Mesothelial cell of epicardium (in vitro differentiated cells): ENCODE results near the gene LRRC27. TPM values are rescaled to one million over a fixed set of nuclear protein-coding genes. Genes with fewer than 3 reads are reported as not detected.
"Not testable (repeated sequence)": the region's sequence is repeated elsewhere in the genome, so short reads cannot be mapped to it uniquely, and the experiment has no call there.

Experiments used
- DNase-seq, 2 experiments: peaks; one replicate each; pipeline ENCODE4 v3.0.0; 2021; ENCODE audit warnings: low spot score in 2 of 2; ENCODE audit not compliant: unreplicated experiment in 2 of 2
- H3K27ac Mint-ChIP-seq: 2 replicates; pipeline ENCODE4 v1.8.0; 2021; ENCODE audit warnings: mixed read lengths
- H3K27me3 Mint-ChIP-seq: 2 replicates; pipeline ENCODE4 v1.8.0; 2021; ENCODE audit warnings: low read depth, mixed read lengths
- H3K36me3 Mint-ChIP-seq: 2 replicates; pipeline ENCODE4 v1.8.0; 2021; ENCODE audit warnings: mixed read lengths
- H3K4me1 Mint-ChIP-seq: 2 replicates; pipeline ENCODE4 v1.8.0; 2021; ENCODE audit warnings: mixed read lengths
- H3K4me3 Mint-ChIP-seq: 2 replicates; pipeline ENCODE4 v1.8.0; 2021; ENCODE audit warnings: mild to moderate bottlenecking, moderate library complexity, mixed read lengths
- H3K9me3 Mint-ChIP-seq: 2 replicates; pipeline ENCODE4 v1.8.0; 2021; ENCODE audit warnings: mixed read lengths
- total RNA-seq: library from RNA; stranded (reverse); gene quantifications from 3 replicates; pipeline ENCODE4 v1.2.1, GENCODE V29; 2021
- TF ChIP-seq, protein P1 (sequence below): fragments of 200-600 bp; sonication (generic); IDR thresholded peaks from one replicate; pipeline ENCODE4 v1.5.0; 2021; ENCODE audit warnings: antibody characterized with exemption; ENCODE audit not compliant: unreplicated experiment

The LRRC27 gene
- total RNA-seq, 1 donor from 2014 or later = 15.2 TPM

DNA sequence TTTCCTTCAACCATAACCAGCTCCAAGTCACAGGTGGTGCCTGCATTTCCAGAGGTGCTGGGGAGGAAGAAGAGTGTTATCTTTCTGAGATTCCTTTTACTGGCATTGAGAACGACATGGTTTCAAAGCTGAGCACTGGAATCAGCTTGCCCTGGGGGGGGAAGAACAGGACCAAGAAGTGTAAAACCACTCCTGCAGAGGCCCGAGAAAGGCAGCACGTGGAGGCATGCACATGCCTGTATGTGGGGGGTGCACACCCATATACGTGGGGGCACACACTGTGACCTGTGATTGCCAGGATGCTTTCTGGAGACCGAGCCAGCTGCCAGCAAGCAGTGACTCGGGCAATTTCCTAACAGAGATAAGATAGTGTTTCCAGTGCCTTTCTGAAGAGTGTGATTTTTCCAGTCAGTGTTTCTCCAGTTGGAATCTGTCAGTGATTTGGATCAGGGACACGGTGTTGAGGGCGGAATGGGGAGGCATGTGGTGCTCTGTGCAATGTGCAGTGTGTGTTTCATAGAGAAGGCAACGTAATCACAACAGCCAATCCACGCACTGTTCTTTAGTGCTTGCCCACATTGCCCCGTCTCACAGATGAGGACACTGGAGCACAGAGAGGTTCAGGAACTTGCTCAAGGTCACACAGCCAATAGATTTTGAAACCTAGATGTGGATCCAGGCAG, 4.2 kb downstream of the LRRC27 start:
- Mint-ChIP-seq H3K36me3 (peaks cover 8% of the 10 kb centered on the region), H3K4me3 (no peak overlapping the region), H3K4me1 (peaks cover 29% of the 10 kb centered on the region), H3K9me3 (no peaks in the 10 kb centered on the region), H3K27me3 (no peaks in the 10 kb centered on the region), H3K27ac (no peak overlapping the region)
- TF ChIP-seq, protein P1, sequence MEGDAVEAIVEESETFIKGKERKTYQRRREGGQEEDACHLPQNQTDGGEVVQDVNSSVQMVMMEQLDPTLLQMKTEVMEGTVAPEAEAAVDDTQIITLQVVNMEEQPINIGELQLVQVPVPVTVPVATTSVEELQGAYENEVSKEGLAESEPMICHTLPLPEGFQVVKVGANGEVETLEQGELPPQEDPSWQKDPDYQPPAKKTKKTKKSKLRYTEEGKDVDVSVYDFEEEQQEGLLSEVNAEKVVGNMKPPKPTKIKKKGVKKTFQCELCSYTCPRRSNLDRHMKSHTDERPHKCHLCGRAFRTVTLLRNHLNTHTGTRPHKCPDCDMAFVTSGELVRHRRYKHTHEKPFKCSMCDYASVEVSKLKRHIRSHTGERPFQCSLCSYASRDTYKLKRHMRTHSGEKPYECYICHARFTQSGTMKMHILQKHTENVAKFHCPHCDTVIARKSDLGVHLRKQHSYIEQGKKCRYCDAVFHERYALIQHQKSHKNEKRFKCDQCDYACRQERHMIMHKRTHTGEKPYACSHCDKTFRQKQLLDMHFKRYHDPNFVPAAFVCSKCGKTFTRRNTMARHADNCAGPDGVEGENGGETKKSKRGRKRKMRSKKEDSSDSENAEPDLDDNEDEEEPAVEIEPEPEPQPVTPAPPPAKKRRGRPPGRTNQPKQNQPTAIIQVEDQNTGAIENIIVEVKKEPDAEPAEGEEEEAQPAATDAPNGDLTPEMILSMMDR = no peak
- DNase-seq = no peak

DNA sequence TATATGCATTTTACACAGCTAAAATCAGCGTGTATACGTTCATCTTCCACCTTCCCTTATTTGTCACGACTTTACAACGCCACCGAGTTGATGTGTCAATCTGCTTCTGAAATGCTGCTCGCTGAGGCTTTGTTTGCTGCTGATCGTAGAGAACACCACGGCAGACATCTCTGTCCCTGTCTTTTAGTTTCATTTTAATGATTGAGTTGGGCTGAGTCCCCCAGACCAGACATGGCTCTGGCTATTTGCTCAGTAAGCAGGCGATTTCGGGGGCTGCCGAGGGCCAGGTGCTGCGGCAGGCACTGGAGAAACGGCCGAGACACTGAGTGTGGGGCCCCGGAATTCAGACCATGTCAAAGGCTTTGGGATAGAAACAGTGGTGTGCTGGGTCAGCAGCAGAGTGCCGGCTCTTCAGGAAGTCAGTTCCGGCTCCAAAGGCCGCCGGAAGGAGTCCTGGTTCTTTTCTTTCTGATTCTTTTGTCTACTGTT, 5.0 kb downstream of the LRRC27 start:
- Mint-ChIP-seq H3K27ac (peak overlapping the region; percentile 10), H3K9me3 (peaks cover 3% of the 10 kb centered on the region), H3K27me3 (no peaks in the 10 kb centered on the region), H3K4me3 (peak overlapping the region; percentile 40), H3K4me1 (peaks cover 27% of the 10 kb centered on the region), H3K36me3 (peaks cover 15% of the 10 kb centered on the region)
- DNase-seq = no peak
- TF ChIP-seq, protein P1 = no peak

DNA sequence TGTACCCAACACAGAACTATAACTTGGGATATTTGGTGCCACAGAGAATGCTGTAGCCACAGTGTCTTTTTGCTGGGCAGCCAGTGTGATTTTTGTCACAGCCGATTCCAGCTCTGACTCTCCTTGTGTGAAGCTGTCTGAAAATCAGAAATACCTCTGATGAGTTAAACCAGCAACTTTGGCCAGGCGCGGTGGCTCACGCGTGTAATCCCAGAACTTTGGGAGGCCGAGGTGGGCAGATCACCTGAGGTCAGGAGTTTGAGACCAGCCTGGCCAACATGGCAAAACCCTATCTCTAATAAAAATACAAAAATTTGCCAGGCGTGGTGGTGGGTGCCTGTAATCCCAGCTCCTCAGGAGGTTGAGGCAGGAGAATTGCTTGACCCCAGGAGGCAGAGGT, 5.9 kb downstream of the LRRC27 start:
- H3K4me1 Mint-ChIP-seq = peaks cover 22% of the 10 kb centered on the region
- not testable (repeated sequence) for H3K27ac Mint-ChIP-seq, DNase-seq, H3K27me3 Mint-ChIP-seq, H3K9me3 Mint-ChIP-seq, H3K4me3 Mint-ChIP-seq
- peaks cover 22% of the 10 kb centered on the region for H3K36me3 Mint-ChIP-seq

- DNase-seq = no peak
- H3K4me3 Mint-ChIP-seq = no peak overlapping the region
- peaks cover 9% of the 10 kb centered on the region for H3K9me3 Mint-ChIP-seq
- peaks cover 29% of the 10 kb centered on the region for H3K36me3 Mint-ChIP-seq
- TF ChIP-seq, protein P1 = no peak
- H3K4me1 Mint-ChIP-seq = peaks cover 16% of the 10 kb centered on the region
- no peak overlapping the region for H3K27ac Mint-ChIP-seq
- no peaks in the 10 kb centered on the region for H3K27me3 Mint-ChIP-seq
Observed at GRCh38 chr10:132338876-132339275, 6.9 kb downstream of the LRRC27 start.

- Mint-ChIP-seq H3K4me1 (peaks cover 16% of the 10 kb centered on the region), H3K36me3 (peaks cover 33% of the 10 kb centered on the region), H3K9me3 (peaks cover 9% of the 10 kb centered on the region), H3K4me3 (no peak overlapping the region), H3K27me3 (no peaks in the 10 kb centered on the region), H3K27ac (no peak overlapping the region)
- TF ChIP-seq, protein P1 = no peak
- no peak for DNase-seq
Observed at GRCh38 chr10:132339276-132339675, 7.3 kb downstream of the LRRC27 start.

- peaks cover 9% of the 10 kb centered on the region for H3K9me3 Mint-ChIP-seq
Observed at GRCh38 chr10:132341017-132341416, 9.0 kb downstream of the LRRC27 start.

More at GRCh38 chr10:132341017-132341416, 9.0 kb downstream of the LRRC27 start:
- H3K36me3 Mint-ChIP-seq = peaks cover 49% of the 10 kb centered on the region
- peaks cover 9% of the 10 kb centered on the region for H3K4me1 Mint-ChIP-seq
- no peaks in the 10 kb centered on the region for H3K27me3 Mint-ChIP-seq
- DNase-seq = no peak
- no peak overlapping the region for H3K4me3 Mint-ChIP-seq
- TF ChIP-seq, protein P1 = no peak
- H3K27ac Mint-ChIP-seq = no peak overlapping the region
